PFSK-1 (cell line): Measurements from ENCODE around the gene MPDZ.

Source experiments
- POLR2AphosphoS5 ChIP-seq: IDR thresholded peaks from 2 replicates; pipeline ENCODE4 v1.6.1; 2012; ENCODE audit warnings: low read depth, mild to moderate bottlenecking, control low read depth, low read length, moderate library complexity
- REST ChIP-seq, 2 experiments: IDR thresholded peaks; 2 replicates each; pipeline versions ENCODE4 v1.6.1 to v1.8.0; 2011 to 2012; ENCODE audit warnings: low read depth in 2 of 2, low read length in 2 of 2, control low read depth in 1 of 2, inconsistent platforms in 1 of 2, mild to moderate bottlenecking in 1 of 2, moderate library complexity in 1 of 2; ENCODE audit not compliant: insufficient read depth in 1 of 2
- SIN3A ChIP-seq: IDR thresholded peaks from 2 replicates; pipeline ENCODE4 v1.6.1; 2012; ENCODE audit warnings: mild to moderate bottlenecking, low read length, moderate library complexity, borderline replicate concordance; ENCODE audit not compliant: insufficient read depth
- TAF1 ChIP-seq: IDR thresholded peaks from 2 replicates; pipeline ENCODE4 v1.6.1; 2012; ENCODE audit warnings: low read length, control low read depth, borderline replicate concordance; ENCODE audit not compliant: insufficient read depth

GRCh38 chr9:13137426-13137825 is 142.1 kb downstream of the MPDZ start:
- TF ChIP-seq POLR2AphosphoS5 (no peak), TAF1 (no peak), REST (IDR thresholded peaks at IDR 0.05; ENCODE audit: insufficient read depth in 1 of 2, low read depth in 2 of 2, low read length in 2 of 2) (no peak), SIN3A (no peak)
